ENCODE measurements around the gene F2RL2.

F2RL2 gene

GRCh38 chr5:76591366-76591765 is 31.8 kb downstream of the F2RL2 start:
- POLR2A ChIA-PET = no interaction called here
- no peak for TF ChIP-seq CTCF (IDR thresholded peaks at IDR 0.05; ENCODE audit: insufficient read depth, low read length, missing control alignments)
- no peak for DNase-seq (ENCODE audit: low read depth, low spot score)
- CTCF ChIA-PET = interaction anchor here (1.0 to 1.5 kb wide), 4 partner anchors 8 to 185 kb away, joined by 3 to 8 read pairs (median 4); no protein-coding TSS in a partner anchor
- H3K4me3 ChIP-seq (ENCODE audit: low read depth, low read length) = no peak overlapping the region

- DNase-seq (ENCODE audit: low read depth, low spot score) = no peak
- CTCF ChIA-PET = no interaction called here
- POLR2A ChIA-PET = no interaction called here
- TF ChIP-seq CTCF (IDR thresholded peaks at IDR 0.05; ENCODE audit: insufficient read depth, low read length, missing control alignments) = no peak
- H3K4me3 ChIP-seq (ENCODE audit: low read depth, low read length) = no peak overlapping the region
Observed at GRCh38 chr5:76590027-76590426, 33.2 kb downstream of the F2RL2 start.

- POLR2A ChIA-PET = no interaction called here
- DNase-seq (ENCODE audit: low read depth, low spot score) = no peak
- CTCF ChIA-PET = interaction anchor here (1.2 to 3.5 kb wide), 3 partner anchors 9 to 188 kb away, joined by 3 to 22 read pairs (median 3); no protein-coding TSS in a partner anchor
- no peak for TF ChIP-seq CTCF (IDR thresholded peaks at IDR 0.05; ENCODE audit: insufficient read depth, low read length, missing control alignments)
- no peak overlapping the region for H3K4me3 ChIP-seq (ENCODE audit: low read depth, low read length)
Observed at GRCh38 chr5:76586531-76586930, 36.7 kb downstream of the F2RL2 start.

GRCh38 chr5:76585783-76586217 is 37.4 kb downstream of the F2RL2 start:
- TF ChIP-seq CTCF (IDR thresholded peaks at IDR 0.05; ENCODE audit: insufficient read depth, low read length, missing control alignments) = no peak
- H3K4me3 ChIP-seq (ENCODE audit: low read depth, low read length) = no peak overlapping the region
- DNase-seq (ENCODE audit: low read depth, low spot score) = no peak
- CTCF ChIA-PET = interaction anchor here (0.7 to 3.5 kb wide), 3 partner anchors 14 to 189 kb away, joined by 3 to 22 read pairs (median 3); no protein-coding TSS in a partner anchor
- POLR2A ChIA-PET = no interaction called here

GRCh38 chr5:76583163-76584047 is 39.8 kb downstream of the F2RL2 start:
- TF ChIP-seq CTCF (IDR thresholded peaks at IDR 0.05; ENCODE audit: insufficient read depth, low read length, missing control alignments) = peak; percentile 15
- no peak overlapping the region for H3K4me3 ChIP-seq (ENCODE audit: low read depth, low read length)
- ChIA-PET CTCF (interaction anchor here (0.9 to 2.7 kb wide), 14 partner anchors 8 to 408 kb away, joined by 3 to 19 read pairs (median 4); no protein-coding TSS in a partner anchor), POLR2A (no interaction called here)
- no peak for DNase-seq (ENCODE audit: low read depth, low spot score)

Measured in AG04449 (cell line).